Naive thymus-derived CD4-positive, alpha-beta T cell (primary cell): ENCODE measurements around the gene ATP2A3. TPM values are rescaled to one million over a fixed set of nuclear protein-coding genes. Genes with fewer than 3 reads are reported as not detected.

Source experiments
- ATAC-seq: fragments of 150-1000 bp; cut with Tn5 transposase; 2 replicates; pipeline ENCODE4 v1.10.0; 2021; ENCODE audit warnings: mild to moderate bottlenecking, moderate library complexity
- CTCF ChIA-PET: fragments of 350-600 bp; sonication (Branson Sonifier 250); formaldehyde crosslinking; loops from one replicate; lab custom pipeline; 2021; ENCODE audit warnings: antibody characterized with exemption; lab: Charles Lee
- POLR2A ChIA-PET: fragments of 350-600 bp; sonication (Branson Sonifier 250); formaldehyde crosslinking; loops from one replicate; lab custom pipeline; 2021; ENCODE audit warnings: antibody characterized with exemption, inconsistent platforms; lab: Charles Lee
- DNase-seq, 9 donors: peaks; one replicate each; pipeline versions ENCODE4 v3.0.0 to v3.0.0-alpha.2; 2020 to 2022; ENCODE audit warnings: mixed read lengths in 1 of 9
- H3K27ac ChIP-seq: one replicate; pipeline ENCODE4 v1.7.0; 2013; ENCODE audit warnings: mild to moderate bottlenecking, low read depth, low read length, moderate library complexity
- H3K27me3 ChIP-seq, 2 donors: one replicate each; pipeline ENCODE4 v1.7.0; 2013; ENCODE audit warnings: low read length in 2 of 2, mild to moderate bottlenecking in 2 of 2, moderate library complexity in 2 of 2; ENCODE audit not compliant: control insufficient read depth in 2 of 2, insufficient read depth in 2 of 2
- H3K36me3 ChIP-seq, 3 experiments: 1 replicate in 2 of 3; 2 replicates in 1 of 3; pipeline ENCODE4 v1.7.0; 2013; ENCODE audit warnings: low read length in 3 of 3, mild to moderate bottlenecking in 3 of 3, moderate library complexity in 1 of 3; ENCODE audit not compliant: insufficient read depth in 3 of 3, control insufficient read depth in 2 of 3
- H3K4me1 ChIP-seq, 2 donors: one replicate each; pipeline ENCODE4 v1.7.0; 2013; ENCODE audit warnings: low read length in 2 of 2, mild to moderate bottlenecking in 2 of 2, moderate library complexity in 1 of 2; ENCODE audit not compliant: control insufficient read depth in 2 of 2, insufficient read depth in 2 of 2
- H3K4me3 ChIP-seq: 2 replicates; pipeline ENCODE4 v1.7.0; 2013; ENCODE audit warnings: mild to moderate bottlenecking, low read length
- H3K9me3 ChIP-seq, 3 experiments: 1 replicate in 2 of 3; 2 replicates in 1 of 3; pipeline ENCODE4 v1.7.0; 2013; ENCODE audit warnings: low read length in 3 of 3; ENCODE audit not compliant: control insufficient read depth in 2 of 3
- H3K27ac Mint-ChIP-seq, 9 donors: one replicate each; pipeline ENCODE4 v1.8.0; 2020 to 2022; ENCODE audit warnings: mixed read lengths in 9 of 9, mild to moderate bottlenecking in 8 of 9, moderate library complexity in 5 of 9, inconsistent platforms in 2 of 9
- H3K27me3 Mint-ChIP-seq, 5 donors: one replicate each; pipeline ENCODE4 v1.8.0; 2021 to 2022; ENCODE audit warnings: mixed read lengths in 5 of 5, mild to moderate bottlenecking in 1 of 5
- H3K36me3 Mint-ChIP-seq, 5 donors: one replicate each; pipeline ENCODE4 v1.8.0; 2020 to 2022; ENCODE audit warnings: mixed read lengths in 5 of 5, mild to moderate bottlenecking in 3 of 5, inconsistent platforms in 1 of 5
- H3K4me1 Mint-ChIP-seq, 7 donors: one replicate each; pipeline ENCODE4 v1.8.0; 2020 to 2022; ENCODE audit warnings: mixed read lengths in 7 of 7, mild to moderate bottlenecking in 3 of 7, inconsistent platforms in 1 of 7
- H3K4me3 Mint-ChIP-seq, 10 donors: one replicate each; pipeline ENCODE4 v1.8.0; 2020 to 2022; ENCODE audit warnings: mild to moderate bottlenecking in 10 of 10, mixed read lengths in 10 of 10, moderate library complexity in 6 of 10, inconsistent platforms in 2 of 10
- H3K9me3 Mint-ChIP-seq, 11 donors: one replicate each; pipeline ENCODE4 v1.8.0; 2020 to 2022; ENCODE audit warnings: mixed read lengths in 11 of 11, mild to moderate bottlenecking in 4 of 11, inconsistent platforms in 1 of 11, moderate library complexity in 1 of 11
- intact Hi-C, 2 donors: fragments of 100-400 bp; cut with micrococcal nuclease; formaldehyde crosslinking; loops; one replicate each; pipeline ENCODE4 v1.15.1; 2023
- polyA plus RNA-seq, 2 donors: library from polyadenylated mRNA; unstranded; fragments of 300-500 nt; fragmentation: Illumina TruSeq; gene quantifications; one replicate each; pipeline ENCODE4 v1.2.3, GENCODE V29; 2021
- total RNA-seq, 6 experiments: library from RNA in 5 of 6; stranded (reverse) in 5 of 6; gene quantifications; 1 replicate in 5 of 6; 2 replicates in 1 of 6; pipeline ENCODE4 v1.2.3 and lab custom pipeline; 2021 to 2026

The ATP2A3 gene
- total and polyA plus RNA-seq, 7 experiments from 2014 or later, result 46.6 to 260 (median 157) TPM

DNA sequence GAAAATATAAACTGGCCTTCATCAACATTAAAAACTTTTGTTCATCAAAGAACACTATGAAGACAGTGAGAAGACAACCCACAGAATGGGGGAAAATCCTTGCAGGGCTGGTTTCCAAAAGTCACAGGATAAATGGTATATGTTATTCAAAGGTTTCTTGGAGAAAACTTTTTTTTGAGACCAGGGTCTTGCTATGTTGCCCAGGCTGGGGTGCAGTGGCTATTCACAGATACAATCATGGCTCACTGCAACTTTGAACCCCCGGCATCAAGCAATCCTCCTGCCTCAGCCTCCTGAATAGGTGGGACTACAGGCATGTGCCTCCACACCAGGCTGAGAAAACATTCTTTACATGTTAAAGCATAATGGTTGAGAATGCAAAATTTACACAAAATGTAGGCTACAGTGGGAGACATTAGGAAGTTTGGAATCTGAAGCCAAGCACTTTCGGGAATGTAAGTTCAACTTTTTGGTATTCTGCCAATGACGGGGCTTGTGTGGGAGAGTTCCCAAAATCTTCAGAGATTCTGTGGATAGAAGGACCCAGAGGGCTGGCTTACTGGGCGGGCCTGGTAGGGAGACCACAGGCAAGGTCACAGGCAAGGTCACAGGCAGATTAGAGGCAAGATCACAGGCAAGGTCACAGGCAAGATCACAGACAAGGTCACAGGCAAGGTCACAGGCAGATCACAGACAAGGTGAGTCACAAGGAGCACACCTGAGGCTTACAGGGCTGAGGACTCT is 24.2 kb upstream of the ATP2A3 start:
- peaks cover 0 to 12% (median 0%) of the 10 kb centered on the region in 5 donors for H3K27me3 Mint-ChIP-seq
- Histone ChIP-seq H3K4me1 (no peaks in the 10 kb centered on the region), H3K4me3 (no peak overlapping the region), H3K27me3 (no peaks in the 10 kb centered on the region), H3K9me3 (no peaks in the 10 kb centered on the region), H3K36me3 (no peaks in the 10 kb centered on the region), H3K27ac (no peak overlapping the region)
- H3K9me3 Mint-ChIP-seq, result no peaks in the 10 kb centered on the region
- H3K27ac Mint-ChIP-seq, result peak overlapping the region in 1 of 9 donors; percentile 51
- DNase-seq (no peak), ATAC-seq (no peak)
- ChIA-PET CTCF (interaction anchor here (0.6 kb wide), 1 partner anchor 15 kb away, joined by 4 read pairs; no protein-coding TSS in a partner anchor), POLR2A (interaction anchor here (0.8 to 1.6 kb wide), 3 partner anchors 15 to 237 kb away, joined by 3 to 6 read pairs (median 5); no protein-coding TSS in a partner anchor)
- peaks cover 3 to 12% (median 5%) of the 10 kb centered on the region in 7 donors for H3K4me1 Mint-ChIP-seq
- H3K4me3 Mint-ChIP-seq, result no peak overlapping the region
- intact Hi-C loops, result no loop called here
- no peaks in the 10 kb centered on the region for H3K36me3 Mint-ChIP-seq

- no peak for ATAC-seq
- peaks cover 4 to 12% (median 6%) of the 10 kb centered on the region in 7 donors for H3K4me1 Mint-ChIP-seq
Measured at GRCh38 chr17:3986939-3987335, 22.7 kb upstream of the ATP2A3 start.

DNA sequence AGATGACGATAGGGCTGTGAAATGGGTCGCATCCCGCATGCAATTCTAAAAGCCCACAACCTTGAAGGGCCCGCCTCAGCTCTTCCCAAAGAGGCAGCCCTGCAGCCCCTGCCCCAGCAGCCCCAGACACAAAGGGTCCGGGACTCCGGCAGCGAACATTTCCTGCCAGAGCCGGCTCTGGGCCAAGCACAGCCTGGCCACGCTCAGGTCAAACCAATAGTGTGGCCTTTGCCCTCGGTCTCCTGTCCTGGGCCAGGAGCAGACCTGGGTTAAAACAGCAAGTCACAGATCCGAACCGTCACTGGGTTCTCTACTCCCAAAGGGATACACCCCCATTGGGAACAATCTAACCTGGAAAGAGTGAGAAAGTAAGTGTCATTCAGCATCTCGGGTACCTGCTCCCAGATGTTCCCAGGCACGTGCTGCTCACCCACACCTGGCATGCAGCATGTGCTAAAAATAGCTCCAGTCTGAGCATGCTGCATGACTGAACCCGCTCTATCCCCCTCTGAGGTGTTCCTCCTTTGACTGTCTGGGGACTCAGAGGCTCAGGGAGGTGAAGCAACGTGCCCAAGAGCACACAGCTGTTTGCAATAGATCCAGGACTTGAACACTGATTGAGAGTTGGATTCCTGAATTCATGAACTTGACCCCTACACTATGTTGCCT is 22.2 kb upstream of the ATP2A3 start:
- intact Hi-C loops, result no loop called here
- no peaks in the 10 kb centered on the region for H3K27me3 ChIP-seq
- H3K9me3 ChIP-seq, result no peaks in the 10 kb centered on the region
- ChIA-PET CTCF (interaction anchor here (1.6 kb wide), 1 partner anchor 73 kb away, joined by 3 read pairs; no protein-coding TSS in a partner anchor), POLR2A (interaction anchor here (0.6 to 0.7 kb wide), 2 partner anchors 32 to 978 kb away, joined by 3 read pairs; no protein-coding TSS in a partner anchor)
- H3K27ac ChIP-seq, result no peak overlapping the region
- no peak overlapping the region for H3K4me3 ChIP-seq
- Mint-ChIP-seq H3K4me1 (peaks cover 4 to 12% (median 5%) of the 10 kb centered on the region in 7 donors), H3K36me3 (no peaks in the 10 kb centered on the region), H3K27ac (no peak overlapping the region), H3K4me3 (no peak overlapping the region), H3K27me3 (peaks cover 0 to 9% (median 0%) of the 10 kb centered on the region in 5 donors), H3K9me3 (peaks cover 0 to 1% (median 0%) of the 10 kb centered on the region in 11 donors)
- no peaks in the 10 kb centered on the region for H3K36me3 ChIP-seq
- H3K4me1 ChIP-seq, result no peaks in the 10 kb centered on the region
- no peak for ATAC-seq
- no peak for DNase-seq

More at GRCh38 chr17:3986939-3987335, 22.7 kb upstream of the ATP2A3 start:
- H3K4me3 ChIP-seq, result no peak overlapping the region
- H3K36me3 ChIP-seq, result no peaks in the 10 kb centered on the region
- Mint-ChIP-seq H3K27ac (no peak overlapping the region), H3K27me3 (peaks cover 0 to 12% (median 0%) of the 10 kb centered on the region in 5 donors), H3K9me3 (no peaks in the 10 kb centered on the region), H3K4me3 (no peak overlapping the region), H3K36me3 (no peaks in the 10 kb centered on the region)
- no peaks in the 10 kb centered on the region for H3K27me3 ChIP-seq
- no peak for DNase-seq
- no peaks in the 10 kb centered on the region for H3K9me3 ChIP-seq
- ChIA-PET POLR2A (interaction anchor here (0.7 kb wide), 1 partner anchor 31 kb away, joined by 3 read pairs; no protein-coding TSS in a partner anchor), CTCF (interaction anchor here (1.6 kb wide), 1 partner anchor 73 kb away, joined by 3 read pairs; no protein-coding TSS in a partner anchor)
- intact Hi-C loops, result no loop called here
- H3K4me1 ChIP-seq, result no peaks in the 10 kb centered on the region
- no peak overlapping the region for H3K27ac ChIP-seq

GRCh38 chr17:3985846-3986245 is 21.6 kb upstream of the ATP2A3 start:
- Mint-ChIP-seq H3K27me3 (peaks cover 0 to 7% (median 0%) of the 10 kb centered on the region in 5 donors), H3K4me3 (no peak overlapping the region), H3K4me1 (peaks cover 4 to 12% (median 5%) of the 10 kb centered on the region in 7 donors), H3K36me3 (no peaks in the 10 kb centered on the region), H3K27ac (no peak overlapping the region), H3K9me3 (peaks cover 0 to 1% (median 0%) of the 10 kb centered on the region in 11 donors)
- H3K4me3 ChIP-seq, result no peak overlapping the region
- CTCF ChIA-PET, result interaction anchor here (1.6 kb wide), 1 partner anchor 72 kb away, joined by 3 read pairs; no protein-coding TSS in a partner anchor
- intact Hi-C loops, result no loop called here
- DNase-seq (no peak), ATAC-seq (no peak)
- no peaks in the 10 kb centered on the region for H3K36me3 ChIP-seq
- no peaks in the 10 kb centered on the region for H3K4me1 ChIP-seq
- POLR2A ChIA-PET, result interaction anchor here (0.6 kb wide), 1 partner anchor 979 kb away, joined by 3 read pairs; no protein-coding TSS in a partner anchor
- H3K9me3 ChIP-seq, result no peaks in the 10 kb centered on the region
- no peak overlapping the region for H3K27ac ChIP-seq
- no peaks in the 10 kb centered on the region for H3K27me3 ChIP-seq

GRCh38 chr17:3983606-3984484 is 19.6 kb upstream of the ATP2A3 start:
- Histone ChIP-seq H3K27me3 (no peaks in the 10 kb centered on the region), H3K36me3 (no peaks in the 10 kb centered on the region), H3K9me3 (no peaks in the 10 kb centered on the region), H3K27ac (no peak overlapping the region), H3K4me3 (no peak overlapping the region), H3K4me1 (no peaks in the 10 kb centered on the region)
- ChIA-PET POLR2A (no interaction called here), CTCF (no interaction called here)
- ATAC-seq (peak; percentile 31), DNase-seq (no peak)
- Mint-ChIP-seq H3K36me3 (no peaks in the 10 kb centered on the region), H3K27ac (peak overlapping the region in 1 of 9 donors; percentile 31), H3K9me3 (peaks cover 0 to 1% (median 0%) of the 10 kb centered on the region in 11 donors), H3K4me3 (peak overlapping the region in 1 of 10 donors; percentile 1), H3K4me1 (peaks cover 5 to 18% (median 9%) of the 10 kb centered on the region in 7 donors), H3K27me3 (peaks cover 0 to 7% (median 0%) of the 10 kb centered on the region in 5 donors)
- intact Hi-C loops, result no loop called here

DNA sequence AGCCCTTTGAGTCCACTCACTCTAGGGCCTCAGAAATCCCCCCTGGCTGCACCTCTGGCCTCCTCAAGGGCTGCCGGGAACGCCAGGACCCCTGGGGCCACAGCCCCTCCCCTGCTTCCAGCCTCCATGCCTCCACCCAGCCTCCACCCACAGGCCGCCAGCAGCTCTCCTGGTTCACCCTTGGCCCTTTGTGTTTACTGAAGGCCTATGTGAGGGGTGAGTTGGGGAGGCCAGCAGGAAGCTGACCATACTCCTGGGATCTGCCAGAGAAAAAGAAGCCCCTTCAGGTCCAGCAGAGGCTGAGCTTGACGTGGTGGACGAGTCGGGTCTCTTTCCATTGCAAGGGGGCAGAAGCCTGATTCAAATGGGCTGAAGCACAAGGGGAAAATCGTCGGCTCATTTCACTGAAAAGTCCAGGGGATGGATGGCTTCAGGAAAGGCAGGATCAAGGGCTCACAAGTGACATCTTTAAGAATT is 18.3 kb upstream of the ATP2A3 start:
- Histone ChIP-seq H3K4me1 (no peaks in the 10 kb centered on the region), H3K36me3 (no peaks in the 10 kb centered on the region), H3K27me3 (no peaks in the 10 kb centered on the region), H3K4me3 (no peak overlapping the region), H3K27ac (no peak overlapping the region), H3K9me3 (no peaks in the 10 kb centered on the region)
- no peak for ATAC-seq
- H3K27ac Mint-ChIP-seq, result peak overlapping the region in 1 of 9 donors; percentile 20
- CTCF ChIA-PET, result no interaction called here
- H3K27me3 Mint-ChIP-seq, result peaks cover 0 to 6% (median 0%) of the 10 kb centered on the region in 5 donors
- no peak for DNase-seq
- intact Hi-C loops, result no loop called here
- H3K36me3 Mint-ChIP-seq, result no peaks in the 10 kb centered on the region
- peaks cover 0 to 1% (median 0%) of the 10 kb centered on the region in 11 donors for H3K9me3 Mint-ChIP-seq
- no peak overlapping the region for H3K4me3 Mint-ChIP-seq
- H3K4me1 Mint-ChIP-seq, result peaks cover 5 to 19% (median 9%) of the 10 kb centered on the region in 7 donors
- POLR2A ChIA-PET, result no interaction called here
